Glutamatergic neuron (in vitro differentiated cells): ENCODE results near the gene CHN1. TPM values are rescaled to one million over a fixed set of nuclear protein-coding genes. Genes with fewer than 3 reads are reported as not detected.

ENCODE experiments used
- DNase-seq: peaks from one replicate; pipeline ENCODE4 v3.0.0; 2022
- H3K27ac Mint-ChIP-seq: one replicate; pipeline ENCODE4 v1.8.0; 2020; ENCODE audit warnings: mild to moderate bottlenecking, mixed read lengths, inconsistent platforms; ENCODE audit not compliant: unreplicated experiment
- H3K27me3 Mint-ChIP-seq: one replicate; pipeline ENCODE4 v1.8.0; 2020; ENCODE audit warnings: mild to moderate bottlenecking, moderate library complexity, mixed read lengths, inconsistent platforms; ENCODE audit not compliant: unreplicated experiment
- H3K36me3 Mint-ChIP-seq: one replicate; pipeline ENCODE4 v1.8.0; 2020; ENCODE audit warnings: mild to moderate bottlenecking, mixed read lengths, inconsistent platforms; ENCODE audit not compliant: unreplicated experiment
- H3K4me1 Mint-ChIP-seq: one replicate; pipeline ENCODE4 v1.8.0; 2020; ENCODE audit warnings: mild to moderate bottlenecking, low read depth, mixed read lengths, inconsistent platforms; ENCODE audit not compliant: unreplicated experiment
- H3K4me3 Mint-ChIP-seq: one replicate; pipeline ENCODE4 v1.8.0; 2020; ENCODE audit warnings: mild to moderate bottlenecking, mixed read lengths, inconsistent platforms; ENCODE audit not compliant: unreplicated experiment
- H3K9me3 Mint-ChIP-seq: one replicate; pipeline ENCODE4 v1.8.0; 2020; ENCODE audit warnings: mild to moderate bottlenecking, moderate library complexity, mixed read lengths, inconsistent platforms; ENCODE audit not compliant: unreplicated experiment
- CTCF ChIP-seq: fragments of 200-600 bp; sonication (generic); IDR thresholded peaks from one replicate; pipeline ENCODE4 v1.5.0; 2021; ENCODE audit not compliant: partially characterized antibody, unreplicated experiment
- total RNA-seq: library from RNA; stranded (reverse); fragmentation: NEBNext Ultra II Directional; extraction: Animal tissue kit (Norgen Biotek cat#: 25700); gene quantifications from one replicate; pipeline ENCODE4 v1.2.1, GENCODE V29; 2021; ENCODE audit not compliant: unreplicated experiment

The CHN1 gene
- total RNA-seq, 1 donor from 2014 or later = 212 TPM

GRCh38 chr2:175003875-175004729, 1.1 kb downstream of the CHN1 start:
- peak overlapping the region; percentile 97 for H3K27ac Mint-ChIP-seq
- peak overlapping the region; percentile 96 for H3K4me3 Mint-ChIP-seq
- no peaks in the 10 kb centered on the region for H3K36me3 Mint-ChIP-seq
- no peak for TF ChIP-seq CTCF
- H3K4me1 Mint-ChIP-seq = peaks cover 32% of the 10 kb centered on the region
- peaks cover 14% of the 10 kb centered on the region for H3K9me3 Mint-ChIP-seq
- peaks cover 4% of the 10 kb centered on the region for H3K27me3 Mint-ChIP-seq
- DNase-seq = peak; percentile 64

- Mint-ChIP-seq H3K4me3 (peak overlapping the region; percentile 96), H3K27ac (peak overlapping the region; percentile 59), H3K36me3 (no peaks in the 10 kb centered on the region)
These were observed 2.5 kb downstream of the CHN1 start for GRCh38 chr2:175002547-175003274.

GRCh38 chr2:175001566-175001965, 3.6 kb downstream of the CHN1 start:
- H3K9me3 Mint-ChIP-seq = peaks cover 14% of the 10 kb centered on the region
- H3K27ac Mint-ChIP-seq = no peak overlapping the region
- H3K4me3 Mint-ChIP-seq = peak overlapping the region; percentile 4
- peaks cover 4% of the 10 kb centered on the region for H3K27me3 Mint-ChIP-seq
- H3K36me3 Mint-ChIP-seq = no peaks in the 10 kb centered on the region
- TF ChIP-seq CTCF = no peak
- DNase-seq = no peak
- peaks cover 35% of the 10 kb centered on the region for H3K4me1 Mint-ChIP-seq

More at GRCh38 chr2:175002547-175003274, 2.5 kb downstream of the CHN1 start:
- Mint-ChIP-seq H3K9me3 (peaks cover 14% of the 10 kb centered on the region), H3K27me3 (peaks cover 4% of the 10 kb centered on the region), H3K4me1 (peaks cover 33% of the 10 kb centered on the region)
- no peak for DNase-seq
- TF ChIP-seq CTCF = no peak

GRCh38 chr2:174997110-174997509, 8.1 kb downstream of the CHN1 start:
- Mint-ChIP-seq H3K9me3 (no peaks in the 10 kb centered on the region), H3K36me3 (no peaks in the 10 kb centered on the region), H3K4me1 (peaks cover 37% of the 10 kb centered on the region), H3K27ac (no peak overlapping the region), H3K27me3 (peaks cover 2% of the 10 kb centered on the region), H3K4me3 (no peak overlapping the region)
- TF ChIP-seq CTCF = no peak
- no peak for DNase-seq
